Natural killer cell treated with Interleukin-12 subunit alpha and Interleukin-12 subunit beta and Interleukin-15 and Interleukin-18, amount 100 ng/mL, for 72 hours (primary cell): ENCODE measurements around the gene VPS13D. TPM values are rescaled to one million over a fixed set of nuclear protein-coding genes. Genes with fewer than 3 reads are reported as not detected.

Source experiments
- ATAC-seq, 2 donors: fragments of 150-1000 bp; cut with Tn5 transposase in 1 of 2; sonication (Bioruptor Pico), chemical (Tn5 transposase) in 1 of 2; 2 replicates each; pipeline ENCODE4 v1.10.0; 2021
- DNase-seq: peaks from one replicate; pipeline ENCODE4 v3.0.0; 2022; ENCODE audit warnings: low spot score
- H3K27ac Mint-ChIP-seq, 2 donors: 1 replicate in 1 of 2; 2 replicates in 1 of 2; pipeline ENCODE4 v1.8.0; 2022; ENCODE audit warnings: mixed read lengths in 2 of 2, mild to moderate bottlenecking in 1 of 2, moderate library complexity in 1 of 2
- H3K27me3 Mint-ChIP-seq, 2 donors: 1 replicate in 1 of 2; 2 replicates in 1 of 2; pipeline ENCODE4 v1.8.0; 2022; ENCODE audit warnings: mixed read lengths in 2 of 2
- H3K36me3 Mint-ChIP-seq: one replicate; pipeline ENCODE4 v1.8.0; 2022; ENCODE audit warnings: mixed read lengths
- H3K4me1 Mint-ChIP-seq, 2 donors: 1 replicate in 1 of 2; 2 replicates in 1 of 2; pipeline ENCODE4 v1.8.0; 2022; ENCODE audit warnings: low read depth in 2 of 2, mixed read lengths in 2 of 2, mild to moderate bottlenecking in 1 of 2
- H3K4me3 Mint-ChIP-seq: one replicate; pipeline ENCODE4 v1.8.0; 2022; ENCODE audit warnings: mixed read lengths
- H3K9me3 Mint-ChIP-seq: 2 replicates; pipeline ENCODE4 v1.8.0; 2022; ENCODE audit warnings: mixed read lengths
- total RNA-seq, 2 donors: library from RNA; stranded (reverse); gene quantifications; one replicate each; pipeline ENCODE4 v1.2.3, GENCODE V29; 2022

Gene VPS13D
- total RNA-seq, 2 donors from 2014 or later, result 41.8 to 71.7 TPM

DNA sequence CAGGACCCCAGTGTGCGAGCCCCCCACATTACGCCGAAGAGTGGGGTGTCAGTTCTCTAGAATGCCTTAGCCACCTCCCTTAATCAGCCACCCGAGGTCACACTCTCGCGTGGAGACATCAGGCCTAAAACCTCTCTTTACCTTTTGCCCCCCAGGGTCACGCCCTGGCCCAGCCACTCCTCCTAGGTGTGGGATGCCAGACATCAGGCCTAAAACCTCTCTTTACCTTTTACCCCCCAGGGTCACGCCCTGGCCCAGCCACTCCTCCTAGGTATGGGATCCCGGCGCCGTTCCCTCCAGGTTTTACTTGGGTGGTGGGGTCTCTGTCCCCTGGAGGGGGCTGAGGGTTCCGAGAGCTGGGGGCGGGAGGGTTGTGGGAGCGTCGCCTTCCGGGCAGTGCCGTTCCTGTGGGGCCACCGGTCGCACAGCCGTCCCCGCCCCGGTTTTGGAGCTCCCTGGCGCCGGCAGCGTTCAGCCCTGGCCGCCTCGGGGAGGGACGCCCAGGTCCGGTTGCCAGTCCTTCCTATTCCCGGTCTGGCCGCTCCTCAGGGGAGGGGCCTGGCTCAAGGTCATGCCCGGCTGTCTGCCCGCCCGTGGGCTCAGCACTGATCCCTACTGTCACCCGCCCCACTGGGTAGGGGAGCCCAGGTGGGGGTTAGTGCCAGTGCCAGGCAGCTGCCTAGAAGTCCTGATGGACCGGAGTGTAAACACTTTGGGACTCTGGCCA lies 882 bp downstream of the VPS13D start:
- DNase-seq (no peak), ATAC-seq (peak in 1 of 2 donors; percentile 37)
- H3K9me3 Mint-ChIP-seq, result no peaks in the 10 kb centered on the region
- peaks cover 8 to 15% of the 10 kb centered on the region in 2 donors for H3K4me1 Mint-ChIP-seq
- H3K36me3 Mint-ChIP-seq, result no peaks in the 10 kb centered on the region
- peak overlapping the region in 1 of 2 donors; percentile 72 for H3K27ac Mint-ChIP-seq
- H3K27me3 Mint-ChIP-seq, result no peaks in the 10 kb centered on the region
- peak overlapping the region; percentile 85 for H3K4me3 Mint-ChIP-seq

DNA sequence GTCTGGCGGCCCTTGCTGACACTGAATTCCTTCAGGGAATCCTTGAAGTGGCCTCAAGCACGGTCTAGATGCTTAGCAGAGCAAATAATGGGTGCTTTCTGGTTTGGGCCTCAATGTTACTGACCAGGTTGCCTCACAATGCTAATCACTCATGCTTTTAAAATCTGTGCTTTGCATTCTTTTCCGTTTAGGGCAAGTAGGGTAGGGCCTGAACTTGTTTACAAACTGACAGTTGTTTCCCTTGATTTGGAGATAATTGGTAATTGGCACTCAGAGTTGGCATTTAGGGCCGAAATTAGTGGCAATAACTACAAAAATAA lies 1.4 kb downstream of the VPS13D start:
- Mint-ChIP-seq H3K9me3 (no peaks in the 10 kb centered on the region), H3K27ac (no peak overlapping the region), H3K27me3 (no peaks in the 10 kb centered on the region), H3K36me3 (no peaks in the 10 kb centered on the region), H3K4me1 (peaks cover 8 to 15% of the 10 kb centered on the region in 2 donors), H3K4me3 (peak overlapping the region; percentile 85)
- DNase-seq (no peak), ATAC-seq (no peak)

DNA sequence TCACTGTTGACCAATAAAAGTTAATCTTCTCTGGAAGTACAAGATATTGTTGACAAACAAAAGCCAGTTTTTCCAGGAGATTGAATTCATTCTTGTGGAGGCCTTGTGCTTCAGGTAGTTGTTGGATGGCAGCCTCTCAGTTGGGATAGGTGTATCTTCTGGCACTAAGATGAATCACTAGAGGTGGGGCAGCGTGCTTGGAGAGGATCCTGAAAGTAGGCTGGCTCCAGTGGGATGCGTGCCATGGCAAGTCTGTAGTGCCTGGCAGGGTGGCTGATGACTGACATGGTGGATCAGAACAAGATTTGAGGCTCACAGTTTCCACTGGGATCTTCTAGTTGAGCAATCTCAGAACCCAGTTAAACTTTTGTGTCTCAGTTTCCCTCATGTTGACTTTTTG lies 2.4 kb downstream of the VPS13D start:
- DNase-seq (no peak), ATAC-seq (no peak)
- Mint-ChIP-seq H3K27ac (no peak overlapping the region), H3K4me1 (peaks cover 8 to 15% of the 10 kb centered on the region in 2 donors), H3K36me3 (no peaks in the 10 kb centered on the region), H3K4me3 (no peak overlapping the region), H3K9me3 (no peaks in the 10 kb centered on the region), H3K27me3 (no peaks in the 10 kb centered on the region)

DNA sequence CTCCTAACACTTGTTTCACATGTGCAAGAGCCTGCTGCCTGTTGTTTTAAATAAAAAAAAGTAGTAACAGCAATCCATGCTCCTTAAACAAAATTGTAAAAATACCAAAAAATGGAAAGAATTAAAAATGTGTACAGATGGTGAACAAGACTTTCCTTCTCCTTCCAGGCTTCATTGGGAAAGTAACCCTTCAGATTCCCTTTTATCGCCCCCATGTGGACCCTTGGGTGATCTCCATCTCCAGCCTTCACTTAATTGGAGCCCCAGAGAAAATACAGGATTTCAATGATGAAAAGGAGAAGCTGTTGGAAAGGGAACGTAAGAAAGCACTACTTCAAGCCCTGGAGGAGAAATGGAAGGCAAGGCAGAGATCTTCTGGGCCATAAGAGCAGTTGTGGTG lies 14.2 kb downstream of the VPS13D start:
- H3K27me3 Mint-ChIP-seq, result no peaks in the 10 kb centered on the region
- peaks cover 14% of the 10 kb centered on the region for H3K36me3 Mint-ChIP-seq
- no peak overlapping the region for H3K27ac Mint-ChIP-seq

DNA sequence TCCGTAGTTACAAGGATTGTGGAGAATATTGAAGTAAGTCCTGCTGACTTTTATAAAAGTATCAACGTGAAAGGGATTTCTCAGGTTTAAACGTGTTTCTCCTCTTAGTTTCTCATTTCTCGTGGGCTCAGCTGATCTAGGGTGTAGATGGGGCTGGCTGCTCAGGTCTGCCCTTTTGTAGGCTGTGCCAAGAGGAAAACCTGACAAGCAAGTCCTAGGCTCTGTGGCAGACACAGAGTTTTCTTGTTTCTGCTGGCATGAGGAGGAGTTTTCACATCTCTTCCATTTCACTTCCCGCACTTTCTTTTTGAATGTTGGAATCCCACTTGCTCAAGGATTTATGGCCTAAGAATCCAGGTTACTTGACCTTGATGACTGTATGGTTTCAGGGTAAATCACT lies 14.8 kb downstream of the VPS13D start:
- no peaks in the 10 kb centered on the region for H3K27me3 Mint-ChIP-seq
- no peak overlapping the region for H3K4me3 Mint-ChIP-seq
- DNase-seq (no peak), ATAC-seq (no peak)
- no peaks in the 10 kb centered on the region for H3K9me3 Mint-ChIP-seq
- H3K27ac Mint-ChIP-seq, result no peak overlapping the region
- peaks cover 20% of the 10 kb centered on the region for H3K36me3 Mint-ChIP-seq
- peaks cover 0 to 6% of the 10 kb centered on the region in 2 donors for H3K4me1 Mint-ChIP-seq

More for the DNA sequence above, 14.2 kb downstream of the VPS13D start:
- Mint-ChIP-seq H3K4me1 (peaks cover 0 to 6% of the 10 kb centered on the region in 2 donors), H3K4me3 (no peak overlapping the region), H3K9me3 (no peaks in the 10 kb centered on the region)
- ATAC-seq (no peak), DNase-seq (no peak)

DNA sequence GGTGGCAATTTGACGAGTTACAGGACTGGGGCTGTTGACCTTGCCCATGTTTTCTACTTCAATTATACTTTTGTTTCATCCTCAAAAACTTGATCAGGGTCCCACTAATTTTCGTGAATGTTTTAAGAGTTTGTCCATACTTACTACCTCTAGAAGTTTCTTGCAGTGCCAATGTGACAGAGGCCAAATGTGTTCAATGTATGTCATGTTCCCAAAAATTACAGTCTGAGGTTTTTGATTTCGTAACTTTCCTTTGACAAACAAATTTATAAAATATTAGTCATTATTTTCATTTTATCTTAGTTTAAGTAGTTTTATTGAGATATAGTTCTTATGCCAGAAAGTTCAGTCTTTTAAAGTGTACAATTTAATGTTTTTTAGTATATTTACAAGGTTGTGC lies 15.3 kb downstream of the VPS13D start:
- no peak overlapping the region for H3K4me3 Mint-ChIP-seq
- DNase-seq, result no peak
- no peak for ATAC-seq
- H3K27me3 Mint-ChIP-seq, result no peaks in the 10 kb centered on the region
- H3K4me1 Mint-ChIP-seq, result peaks cover 0 to 6% of the 10 kb centered on the region in 2 donors
- H3K27ac Mint-ChIP-seq, result no peak overlapping the region
- H3K9me3 Mint-ChIP-seq, result no peaks in the 10 kb centered on the region
- H3K36me3 Mint-ChIP-seq, result peaks cover 22% of the 10 kb centered on the region

DNA sequence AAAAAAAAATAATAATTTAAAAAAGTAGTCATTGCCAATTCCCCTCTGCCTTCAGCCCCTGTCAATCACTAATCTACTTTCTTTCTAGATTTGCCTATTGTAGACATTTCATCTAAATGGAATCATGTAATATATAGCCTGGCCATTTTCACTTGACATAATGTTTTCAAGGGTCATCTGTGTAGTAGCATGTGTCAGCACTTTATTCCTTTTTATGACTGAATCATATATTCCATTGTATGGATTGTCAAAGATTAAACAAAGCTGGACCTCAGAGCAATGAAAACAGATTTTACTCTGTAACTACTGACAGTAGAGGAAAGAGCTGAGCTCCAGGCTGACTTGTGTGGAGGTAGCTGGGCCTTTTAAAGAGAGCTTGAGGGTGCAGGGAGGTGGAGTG lies 15.9 kb downstream of the VPS13D start:
- Mint-ChIP-seq H3K36me3 (peaks cover 28% of the 10 kb centered on the region), H3K4me1 (peaks cover 0 to 6% of the 10 kb centered on the region in 2 donors), H3K4me3 (no peak overlapping the region), H3K9me3 (no peaks in the 10 kb centered on the region), H3K27me3 (no peaks in the 10 kb centered on the region), H3K27ac (no peak overlapping the region)
- DNase-seq, result no peak
- ATAC-seq, result no peak

DNA sequence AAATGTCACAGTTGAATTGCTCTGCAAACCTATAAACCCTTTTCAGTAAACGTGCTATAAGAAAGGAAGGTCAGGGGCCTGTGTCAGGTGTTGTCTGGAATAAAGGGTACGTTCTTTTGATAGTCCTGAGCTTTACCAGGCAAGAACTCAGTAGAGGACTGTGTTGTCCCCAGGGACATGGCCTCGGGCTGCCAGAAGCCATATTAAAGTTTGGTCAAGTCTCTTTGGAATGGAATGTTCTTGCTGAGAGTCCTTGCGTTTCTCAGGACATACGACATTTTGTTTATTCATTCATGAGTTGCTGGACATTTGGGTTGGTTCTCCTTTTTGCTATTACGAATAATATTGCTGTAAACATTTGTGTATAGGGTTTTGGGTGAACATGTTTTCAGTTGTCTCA lies 16.8 kb downstream of the VPS13D start:
- Mint-ChIP-seq H3K9me3 (no peaks in the 10 kb centered on the region), H3K27ac (no peak overlapping the region), H3K36me3 (peaks cover 32% of the 10 kb centered on the region), H3K4me1 (peaks cover 0 to 6% of the 10 kb centered on the region in 2 donors), H3K27me3 (no peaks in the 10 kb centered on the region), H3K4me3 (no peak overlapping the region)
- DNase-seq (no peak), ATAC-seq (no peak)

DNA sequence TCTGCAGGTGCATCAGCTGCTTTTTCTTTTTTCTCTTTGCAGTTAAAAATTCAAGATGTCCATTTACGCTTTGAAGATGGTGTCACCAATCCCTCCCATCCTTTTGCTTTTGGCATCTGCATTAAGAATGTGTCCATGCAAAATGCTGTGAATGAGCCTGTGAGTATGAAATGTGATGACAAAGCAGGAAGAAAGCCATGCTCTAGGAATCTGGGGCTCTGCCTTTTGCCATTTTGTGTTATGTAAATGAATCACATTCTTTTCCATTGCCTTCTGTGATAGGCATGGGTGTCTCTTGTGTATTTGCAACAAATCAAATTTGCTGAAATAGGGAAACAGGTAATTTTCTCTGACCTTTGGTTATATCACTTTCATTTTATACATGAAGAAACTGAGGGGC lies 19.4 kb downstream of the VPS13D start:
- Mint-ChIP-seq H3K9me3 (no peaks in the 10 kb centered on the region), H3K4me3 (no peak overlapping the region), H3K36me3 (peaks cover 36% of the 10 kb centered on the region), H3K27me3 (no peaks in the 10 kb centered on the region), H3K4me1 (peaks cover 0 to 5% of the 10 kb centered on the region in 2 donors), H3K27ac (no peak overlapping the region)
- ATAC-seq, result no peak
- DNase-seq, result no peak

DNA sequence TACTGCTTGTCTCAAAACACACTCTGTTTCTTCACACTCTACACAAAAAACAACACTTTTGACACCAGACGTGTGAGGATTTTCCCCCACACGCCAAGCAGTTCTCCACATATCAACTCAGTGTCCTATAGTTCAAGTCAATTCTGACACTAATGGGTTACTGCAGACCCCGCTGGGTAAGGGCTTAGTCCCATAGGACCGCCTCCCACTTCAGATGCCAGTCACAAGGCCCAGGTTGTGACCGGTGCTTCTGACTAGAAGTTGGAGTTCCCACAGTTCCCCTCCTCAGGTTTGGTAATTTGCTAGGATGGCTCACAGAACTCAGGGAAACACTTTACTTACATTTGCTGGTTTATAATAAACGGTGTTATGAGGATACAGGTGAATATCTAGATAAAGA lies 19.9 kb downstream of the VPS13D start:
- Mint-ChIP-seq H3K27ac (no peak overlapping the region), H3K27me3 (no peaks in the 10 kb centered on the region), H3K9me3 (no peaks in the 10 kb centered on the region), H3K4me1 (peaks cover 0 to 3% of the 10 kb centered on the region in 2 donors), H3K36me3 (peaks cover 34% of the 10 kb centered on the region), H3K4me3 (no peak overlapping the region)
- no peak for DNase-seq
- no peak for ATAC-seq

DNA sequence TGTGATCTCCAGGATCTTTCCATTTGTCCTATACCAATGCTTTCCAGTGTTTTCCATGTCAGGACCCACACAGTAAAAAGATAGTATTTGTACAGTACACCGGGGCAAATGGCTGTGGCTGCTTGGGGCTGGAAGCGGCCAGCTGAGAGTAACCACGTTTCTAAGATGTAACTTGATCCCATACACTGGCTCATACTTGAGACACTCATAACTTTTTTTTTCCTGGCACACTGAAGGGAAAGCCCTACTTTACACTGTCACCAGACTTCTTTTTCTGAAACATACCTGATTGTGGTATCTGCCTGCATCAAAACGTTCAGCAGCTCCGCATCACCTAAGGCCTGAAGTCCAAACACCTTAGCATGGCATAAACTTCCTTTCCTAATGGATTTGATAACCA lies 21.6 kb downstream of the VPS13D start:
- H3K4me1 Mint-ChIP-seq, result no peaks in the 10 kb centered on the region
- no peak for DNase-seq
- no peaks in the 10 kb centered on the region for H3K27me3 Mint-ChIP-seq
- no peak overlapping the region for H3K27ac Mint-ChIP-seq
- no peak for ATAC-seq
- peaks cover 26% of the 10 kb centered on the region for H3K36me3 Mint-ChIP-seq
- no peaks in the 10 kb centered on the region for H3K9me3 Mint-ChIP-seq
- H3K4me3 Mint-ChIP-seq, result no peak overlapping the region

DNA sequence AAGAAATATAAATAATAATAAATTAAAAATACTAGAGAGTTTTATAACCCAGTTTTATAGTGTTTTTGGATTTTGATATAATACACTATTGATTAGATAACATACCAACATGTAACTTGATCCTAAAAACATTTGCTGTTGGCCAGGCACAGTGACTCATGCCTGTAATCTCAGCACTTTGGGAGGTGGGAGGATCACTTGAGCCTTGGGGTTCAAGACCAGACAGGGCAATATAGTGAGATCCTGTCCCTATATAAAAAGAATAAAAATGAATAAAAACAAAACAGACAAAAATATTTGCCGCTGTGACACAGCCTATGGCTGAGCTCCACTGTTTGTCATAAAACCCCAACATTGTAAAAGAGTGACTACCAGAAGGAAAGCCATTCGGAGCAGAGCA lies 26.1 kb downstream of the VPS13D start:
- no peak for ATAC-seq
- no peak overlapping the region for H3K4me3 Mint-ChIP-seq

DNA sequence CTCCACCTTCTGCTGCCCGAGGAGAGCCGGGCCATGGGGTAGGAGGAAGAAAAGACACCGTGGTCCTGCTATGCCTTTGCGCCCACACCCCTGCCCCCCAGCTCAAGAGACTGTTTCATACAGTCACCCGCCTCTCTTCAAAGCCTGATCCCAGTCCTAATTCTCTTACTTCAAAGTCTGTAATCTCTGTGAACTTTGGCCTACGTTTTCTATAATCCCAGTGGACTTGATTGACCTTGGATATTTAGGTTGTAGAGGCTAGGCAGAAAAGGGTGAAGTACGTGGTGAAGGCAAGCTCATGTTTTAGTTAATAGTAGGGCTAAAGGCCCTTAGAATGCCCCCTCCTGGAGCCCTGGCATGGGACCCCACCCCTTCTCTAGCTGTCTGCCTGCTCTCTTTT lies 28.4 kb downstream of the VPS13D start:
- Mint-ChIP-seq H3K4me3 (no peak overlapping the region), H3K36me3 (peaks cover 34% of the 10 kb centered on the region), H3K9me3 (no peaks in the 10 kb centered on the region), H3K4me1 (peaks cover 0 to 3% of the 10 kb centered on the region in 2 donors), H3K27ac (no peak overlapping the region), H3K27me3 (no peaks in the 10 kb centered on the region)
- ATAC-seq (no peak), DNase-seq (no peak)

More for the DNA sequence above, 26.1 kb downstream of the VPS13D start:
- Mint-ChIP-seq H3K4me1 (peaks cover 0 to 3% of the 10 kb centered on the region in 2 donors), H3K9me3 (no peaks in the 10 kb centered on the region), H3K36me3 (peaks cover 32% of the 10 kb centered on the region), H3K27ac (no peak overlapping the region), H3K27me3 (no peaks in the 10 kb centered on the region)
- no peak for DNase-seq

DNA sequence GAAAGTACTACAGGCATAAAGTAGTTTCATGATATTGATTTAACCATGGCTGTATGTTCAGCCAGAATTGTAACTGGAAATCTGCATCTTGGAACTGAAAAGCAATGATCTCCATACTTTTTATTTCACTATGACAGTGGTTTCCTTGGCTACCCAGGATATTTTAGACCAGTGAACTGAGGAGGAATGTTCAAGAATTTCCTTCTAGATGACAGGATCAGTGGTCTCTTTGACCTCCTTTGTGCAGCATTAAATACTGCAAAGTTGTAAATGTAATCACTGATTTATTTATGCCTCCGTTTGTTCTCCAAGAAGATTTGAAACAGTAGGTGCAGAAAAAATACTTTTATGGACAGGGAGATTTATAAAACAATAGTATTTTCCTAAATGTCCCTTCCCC lies 39.5 kb downstream of the VPS13D start:
- Mint-ChIP-seq H3K9me3 (no peaks in the 10 kb centered on the region), H3K27ac (no peak overlapping the region), H3K4me1 (peaks cover 0 to 11% of the 10 kb centered on the region in 2 donors), H3K27me3 (no peaks in the 10 kb centered on the region), H3K36me3 (peaks cover 31% of the 10 kb centered on the region), H3K4me3 (no peak overlapping the region)
- DNase-seq, result no peak
- no peak for ATAC-seq

DNA sequence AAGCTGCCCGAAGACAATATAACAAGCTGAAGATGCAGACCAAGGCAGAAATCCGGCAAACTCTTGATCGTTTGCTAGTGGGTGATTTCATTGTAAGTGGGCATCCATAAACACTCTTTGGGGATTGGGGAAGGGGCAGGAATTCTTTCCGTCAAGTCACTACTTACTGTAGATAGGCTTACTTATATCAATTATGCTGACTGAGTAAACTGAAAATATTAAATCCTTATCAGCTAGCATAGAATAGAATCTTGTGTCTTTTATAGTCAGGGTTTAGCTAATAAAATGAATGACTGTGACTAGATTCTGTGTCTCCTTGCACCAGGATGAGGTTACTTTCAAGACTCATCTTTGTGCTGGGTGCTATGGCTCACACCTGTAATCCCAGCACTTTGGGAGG lies 41.2 kb downstream of the VPS13D start:
- Mint-ChIP-seq H3K36me3 (peaks cover 32% of the 10 kb centered on the region), H3K27me3 (no peaks in the 10 kb centered on the region), H3K27ac (no peak overlapping the region), H3K9me3 (no peaks in the 10 kb centered on the region), H3K4me1 (peaks cover 0 to 5% of the 10 kb centered on the region in 2 donors), H3K4me3 (no peak overlapping the region)
- ATAC-seq (no peak), DNase-seq (no peak)
